Fibroblast of lung (primary cell): ENCODE data around the gene ALS2.

ENCODE experiments used
- EZH2 ChIP-seq: IDR thresholded peaks from 2 replicates; pipeline ENCODE4 v1.5.1; 2012; ENCODE audit warnings: low read length, control low read depth, mild to moderate bottlenecking; ENCODE audit errors: missing control alignments
- TF ChIP-seq, protein P1 (sequence below), 2 donors: IDR thresholded peaks in 1 of 2; conservative IDR thresholded peaks in 1 of 2; 1 replicate in 1 of 2; 2 replicates in 1 of 2; pipeline ENCODE4 v1.5.1; 2011 to 2012; ENCODE audit warnings: low read length in 2 of 2, control low read depth in 1 of 2, inconsistent platforms in 1 of 2, low read depth in 1 of 2, mild to moderate bottlenecking in 1 of 2

GRCh38 chr2:201715459-201715858, 65.3 kb downstream of the ALS2 start:
- TF ChIP-seq, protein P1, sequence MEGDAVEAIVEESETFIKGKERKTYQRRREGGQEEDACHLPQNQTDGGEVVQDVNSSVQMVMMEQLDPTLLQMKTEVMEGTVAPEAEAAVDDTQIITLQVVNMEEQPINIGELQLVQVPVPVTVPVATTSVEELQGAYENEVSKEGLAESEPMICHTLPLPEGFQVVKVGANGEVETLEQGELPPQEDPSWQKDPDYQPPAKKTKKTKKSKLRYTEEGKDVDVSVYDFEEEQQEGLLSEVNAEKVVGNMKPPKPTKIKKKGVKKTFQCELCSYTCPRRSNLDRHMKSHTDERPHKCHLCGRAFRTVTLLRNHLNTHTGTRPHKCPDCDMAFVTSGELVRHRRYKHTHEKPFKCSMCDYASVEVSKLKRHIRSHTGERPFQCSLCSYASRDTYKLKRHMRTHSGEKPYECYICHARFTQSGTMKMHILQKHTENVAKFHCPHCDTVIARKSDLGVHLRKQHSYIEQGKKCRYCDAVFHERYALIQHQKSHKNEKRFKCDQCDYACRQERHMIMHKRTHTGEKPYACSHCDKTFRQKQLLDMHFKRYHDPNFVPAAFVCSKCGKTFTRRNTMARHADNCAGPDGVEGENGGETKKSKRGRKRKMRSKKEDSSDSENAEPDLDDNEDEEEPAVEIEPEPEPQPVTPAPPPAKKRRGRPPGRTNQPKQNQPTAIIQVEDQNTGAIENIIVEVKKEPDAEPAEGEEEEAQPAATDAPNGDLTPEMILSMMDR (conservative IDR thresholded peaks at IDR 0.05 in 1 of 2, IDR thresholded peaks at IDR 0.05 in 1 of 2; ENCODE audit: low read depth in 1 of 2, low read length in 2 of 2), result no peak
- TF ChIP-seq EZH2, result no peak
